SK-MEL-5 (cell line): ENCODE measurements around the gene BCAP31. TPM values are rescaled to one million over a fixed set of nuclear protein-coding genes. Genes with fewer than 3 reads are reported as not detected.

Experiments used
- DNase-seq: peaks from one replicate; pipeline ENCODE4 v3.0.0-alpha.2; 2016; ENCODE audit warnings: low read depth, low spot score
- in situ Hi-C: cut with HindIII; loops from 2 replicates; pipeline ENCODE4 v1.10.0; 2016; ENCODE audit warnings: low sequenced_read_pairs, high pct_unique_total_duplicates, low pct_unique_long_range_greater_than_20kb
- polyA plus RNA-seq, 2 experiments: library from polyadenylated mRNA; depleted of rRNA; stranded (reverse); fragments of >200 nt; gene quantifications; 2 replicates each; pipeline ENCODE4 v1.2.3, GENCODE V29; 2015
- total RNA-seq: library from RNA; depleted of rRNA; stranded (reverse); fragments of >200 nt; shearing (Covaris generic); gene quantifications from 2 replicates; pipeline ENCODE4 v1.2.3, GENCODE V29; 2014; rRNA removed

BCAP31 gene
- total RNA-seq = 363 and 424 TPM in 2 replicates
- polyA plus RNA-seq (2015; cell fraction: cytosol; rRNA removed) = 450 and 558 TPM in 2 replicates
- polyA plus RNA-seq (2015; cell fraction: nucleus; rRNA removed) = 74.9 and 94.8 TPM in 2 replicates

DNA sequence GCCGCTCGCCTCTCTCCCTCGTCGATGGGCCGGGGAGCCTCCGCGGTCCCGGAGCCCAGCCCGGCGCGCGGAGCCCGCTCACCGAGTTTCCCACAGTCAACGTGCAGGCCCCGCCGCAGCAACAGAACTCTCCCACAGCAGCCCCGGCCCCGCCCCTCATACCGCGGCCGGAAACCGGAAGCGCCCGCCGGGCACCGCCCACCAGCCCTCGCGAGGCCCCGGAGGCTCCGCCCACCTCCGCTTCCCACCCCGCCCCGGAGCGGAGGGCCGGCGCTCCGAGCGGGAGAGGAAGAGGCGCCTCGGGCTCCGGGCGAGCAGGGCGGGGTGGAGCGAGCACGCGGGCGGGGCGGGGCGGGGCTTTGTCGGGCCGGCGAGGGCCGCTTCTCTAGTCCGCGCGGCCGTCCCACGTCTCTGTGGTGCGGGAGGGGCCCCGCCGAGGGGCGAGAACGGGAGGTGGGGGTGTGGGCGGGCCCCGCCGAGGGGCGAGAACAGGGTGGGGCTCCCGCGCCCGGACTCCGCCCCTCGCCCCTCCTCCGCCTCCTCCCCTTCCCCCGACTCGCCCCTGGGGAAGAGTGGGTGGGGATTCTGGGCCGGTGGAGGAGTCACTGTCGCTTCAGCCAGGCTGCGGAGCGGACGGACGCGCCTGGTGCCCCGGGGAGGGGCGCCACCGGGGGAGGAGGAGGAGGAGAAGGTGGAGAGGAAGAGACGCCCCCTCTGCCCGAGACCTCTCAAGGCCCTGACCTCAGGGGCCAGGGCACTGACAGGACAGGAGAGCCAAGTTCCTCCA is at the start of gene BCAP31, which contains the start of gene ABCD1:
BCAP31 (minus strand) TSS at position 136 of the 787 bp plus-strand sequence. CDS start 1,143 bp downstream, outside the sequence.
ABCD1 (plus strand) TSS at position 605 of the 787 bp plus-strand sequence. CDS start 411 bp downstream, outside the sequence.
- peak; percentile 83 for DNase-seq
- in situ Hi-C loops = no loop called here

DNA sequence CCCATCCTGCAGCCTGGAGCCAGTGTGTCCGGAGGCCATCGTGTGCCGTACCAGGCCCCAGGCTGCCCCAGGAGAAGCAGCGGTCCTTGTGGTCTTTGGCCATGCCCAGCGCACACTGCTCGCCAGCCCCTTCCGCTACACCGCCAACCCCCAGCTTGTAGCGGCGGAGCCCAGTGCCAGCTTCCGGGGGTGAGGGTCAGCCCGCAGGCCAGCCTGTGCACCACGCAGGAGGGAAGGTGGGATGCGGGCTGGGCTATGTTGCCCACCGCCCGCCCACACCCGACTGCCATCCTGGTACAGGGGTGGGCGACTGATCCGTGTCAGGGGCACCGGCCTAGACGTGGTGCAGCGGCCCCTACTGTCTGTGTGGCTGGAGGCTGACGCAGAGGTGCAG is 49.0 kb upstream of the BCAP31 start:
- DNase-seq = no peak
- in situ Hi-C loops = no loop called here

DNA sequence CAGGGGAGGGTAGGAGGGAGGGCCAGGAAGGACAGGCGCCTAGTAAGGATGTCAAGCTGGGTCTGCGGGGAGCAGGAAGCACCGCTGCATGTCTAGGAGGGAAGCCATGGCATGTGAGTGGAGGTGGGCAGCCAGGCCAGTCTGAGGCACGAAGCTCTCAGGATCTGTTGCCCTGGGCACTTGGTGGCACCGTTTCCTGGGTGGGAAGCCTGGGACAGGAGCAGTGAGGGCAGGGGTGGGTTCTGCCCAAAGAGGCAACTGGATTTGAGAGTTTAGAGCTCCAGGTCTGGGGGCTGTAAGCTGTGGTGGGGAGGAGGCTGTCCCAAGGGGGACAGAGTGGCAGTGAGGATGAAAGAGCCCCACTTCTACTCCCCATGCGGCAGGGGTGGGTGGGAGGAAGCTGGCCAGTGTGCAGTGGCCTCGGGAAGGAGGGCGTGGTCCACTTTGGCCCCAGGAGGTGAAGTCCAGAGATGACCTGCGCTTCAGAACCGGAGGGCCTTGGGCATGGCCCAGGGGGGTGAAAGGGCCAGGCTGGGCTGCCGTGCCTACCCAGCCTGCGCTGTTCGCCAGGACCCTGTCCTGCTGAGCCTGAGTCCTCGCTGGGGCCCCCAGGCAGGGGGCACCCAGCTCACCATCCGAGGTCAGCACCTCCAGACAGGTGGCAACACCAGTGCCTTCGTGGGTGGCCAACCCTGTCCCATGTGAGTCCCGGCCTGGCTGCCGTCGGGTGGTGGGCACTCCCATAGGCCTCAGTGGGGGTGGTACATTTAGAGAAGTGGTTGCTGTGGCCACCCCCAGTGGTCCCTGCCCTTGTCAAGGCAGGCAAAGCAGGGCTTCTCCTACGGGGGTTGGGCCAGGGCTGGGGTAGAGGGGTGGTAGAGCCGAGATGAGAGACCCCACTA is 48.4 kb upstream of the BCAP31 start:
- in situ Hi-C loops = no loop called here
- no peak for DNase-seq

DNA sequence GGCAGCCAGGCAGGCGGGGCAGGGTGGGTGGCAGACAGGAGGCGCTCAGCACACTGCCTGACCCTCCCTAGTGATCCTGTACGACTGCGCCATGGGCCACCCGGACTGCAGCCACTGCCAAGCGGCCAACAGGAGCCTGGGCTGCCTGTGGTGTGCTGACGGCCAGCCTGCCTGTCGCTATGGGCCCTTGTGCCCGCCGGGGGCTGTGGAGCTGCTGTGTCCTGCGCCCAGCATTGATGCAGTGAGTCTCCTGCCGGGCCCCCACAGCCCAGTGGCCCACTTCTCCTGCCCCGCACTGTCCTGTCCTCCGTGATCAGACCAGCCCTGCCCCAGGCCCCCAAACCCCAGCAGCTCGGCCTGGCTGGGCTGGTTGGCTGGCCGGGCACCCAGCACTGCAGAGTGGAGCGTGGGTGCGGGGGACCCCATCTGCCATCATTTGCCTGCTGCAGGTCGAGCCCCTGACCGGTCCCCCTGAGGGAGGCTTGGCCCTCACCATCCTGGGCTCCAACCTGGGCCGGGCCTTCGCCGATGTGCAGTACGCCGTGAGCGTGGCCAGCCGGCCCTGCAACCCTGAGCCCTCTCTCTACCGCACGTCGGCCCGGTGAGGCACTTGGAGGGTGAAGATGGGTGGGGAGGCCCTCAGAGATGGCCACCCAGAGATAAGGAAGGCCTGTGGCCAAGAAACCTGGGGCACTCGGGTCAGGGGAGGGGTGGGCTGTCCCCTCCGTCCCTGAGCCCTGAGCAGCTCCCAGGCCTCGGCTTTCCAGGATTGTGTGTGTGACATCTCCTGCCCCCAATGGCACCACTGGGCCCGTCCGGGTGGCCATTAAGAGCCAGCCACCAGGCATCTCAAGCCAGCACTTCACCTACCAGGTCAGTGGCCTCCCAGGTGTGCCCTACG is 47.5 kb upstream of the BCAP31 start:
- in situ Hi-C loops = no loop called here
- DNase-seq = no peak

DNA sequence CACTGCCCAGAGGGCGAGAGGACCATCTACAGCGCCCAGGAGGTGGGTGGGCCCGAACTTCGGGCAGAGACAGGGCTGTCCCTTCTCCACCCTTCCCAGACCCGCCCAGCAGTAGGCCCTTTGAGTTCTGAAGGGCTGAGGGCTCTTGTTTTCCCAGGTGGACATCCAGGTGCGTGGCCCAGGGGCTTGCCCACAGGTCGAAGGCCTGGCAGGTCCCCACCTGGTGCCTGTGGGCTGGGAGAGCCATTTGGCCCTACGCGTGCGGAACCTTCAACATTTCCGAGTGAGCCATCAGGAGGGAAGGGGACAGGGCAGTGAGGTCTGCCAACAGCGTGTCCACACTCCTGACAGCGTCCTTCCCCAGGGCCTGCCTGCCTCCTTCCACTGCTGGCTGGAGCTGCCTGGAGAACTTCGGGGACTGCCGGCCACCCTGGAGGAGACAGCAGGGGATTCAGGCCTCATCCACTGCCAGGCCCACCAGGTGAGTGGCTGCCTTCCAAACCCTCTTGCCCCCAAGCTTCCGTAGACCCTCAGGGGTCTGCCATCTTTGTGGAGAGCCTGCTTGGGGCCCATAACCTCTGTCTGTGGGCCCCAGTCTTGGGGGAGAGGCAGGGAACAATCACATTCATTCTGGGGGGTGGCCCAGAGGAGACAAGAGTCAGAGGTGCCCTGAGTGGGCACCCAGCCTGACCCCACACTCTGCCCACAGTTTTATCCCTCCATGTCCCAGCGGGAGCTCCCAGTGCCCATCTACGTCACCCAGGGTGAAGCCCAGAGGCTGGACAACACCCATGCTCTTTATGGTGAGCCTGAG is 46.6 kb upstream of the BCAP31 start:
- in situ Hi-C loops = no loop called here
- no peak for DNase-seq

DNA sequence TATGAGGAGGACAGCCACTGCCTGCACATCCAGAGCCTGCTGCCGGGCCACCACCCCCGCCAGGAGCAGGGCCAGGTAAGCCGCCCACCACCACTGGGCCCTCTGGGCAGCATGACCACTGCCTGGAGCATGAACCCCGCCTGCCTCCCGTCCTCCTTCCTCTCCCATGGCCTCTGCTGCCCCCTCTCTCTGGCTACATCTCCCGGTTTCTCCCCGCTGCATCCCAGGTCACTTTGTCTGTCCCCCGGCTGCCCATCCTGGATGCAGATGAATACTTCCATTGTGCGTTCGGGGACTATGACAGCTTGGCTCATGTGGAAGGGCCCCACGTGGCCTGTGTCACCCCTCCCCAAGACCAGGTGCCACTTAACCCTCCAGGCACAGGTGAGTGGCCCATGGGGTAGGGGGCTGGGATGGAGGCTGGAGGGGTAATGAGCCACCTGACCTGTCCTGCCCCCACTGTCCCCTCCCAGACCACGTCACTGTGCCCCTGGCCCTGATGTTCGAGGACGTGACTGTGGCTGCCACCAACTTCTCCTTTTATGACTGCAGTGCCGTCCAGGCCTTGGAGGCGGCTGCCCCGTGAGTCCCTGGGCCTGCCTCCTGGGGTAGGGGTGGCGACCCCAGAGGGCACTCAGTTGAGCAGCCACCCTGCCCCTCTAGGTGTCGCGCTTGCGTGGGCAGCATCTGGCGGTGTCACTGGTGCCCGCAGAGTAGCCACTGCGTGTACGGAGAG is 45.8 kb upstream of the BCAP31 start:
- in situ Hi-C loops = no loop called here
- no peak for DNase-seq

DNA sequence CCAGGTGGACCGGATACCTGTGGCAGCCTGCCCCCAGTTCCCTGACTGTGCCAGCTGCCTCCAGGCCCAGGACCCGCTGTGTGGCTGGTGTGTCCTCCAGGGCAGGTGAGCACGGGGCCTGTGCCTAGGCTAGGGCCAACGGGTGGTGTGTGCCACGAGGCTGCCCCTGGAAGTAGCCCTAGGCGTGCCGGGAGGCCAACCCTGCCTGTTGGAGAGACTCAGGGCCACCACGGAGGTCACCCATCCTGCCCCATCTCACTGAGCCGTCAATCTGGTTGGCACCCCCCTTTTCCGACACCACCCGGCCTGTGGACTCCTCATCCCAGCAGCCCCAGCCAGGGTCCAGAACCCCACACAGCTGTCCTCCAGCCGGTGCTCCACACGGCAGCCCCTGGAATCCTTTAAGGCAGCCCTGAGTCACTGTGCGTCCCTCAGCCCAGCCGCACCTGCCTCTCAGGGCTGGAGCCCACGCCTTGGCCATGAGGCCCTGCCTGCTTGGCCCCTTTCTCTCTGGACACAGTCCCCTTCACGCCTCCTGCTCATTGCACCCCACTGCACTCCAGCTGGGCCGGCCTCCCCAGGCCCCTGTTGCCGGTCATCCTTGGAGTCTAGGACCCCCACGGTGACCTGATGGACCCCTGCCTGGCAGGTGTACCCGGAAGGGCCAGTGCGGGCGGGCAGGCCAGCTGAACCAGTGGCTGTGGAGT is 45.1 kb upstream of the BCAP31 start:
- in situ Hi-C loops = no loop called here

DNA sequence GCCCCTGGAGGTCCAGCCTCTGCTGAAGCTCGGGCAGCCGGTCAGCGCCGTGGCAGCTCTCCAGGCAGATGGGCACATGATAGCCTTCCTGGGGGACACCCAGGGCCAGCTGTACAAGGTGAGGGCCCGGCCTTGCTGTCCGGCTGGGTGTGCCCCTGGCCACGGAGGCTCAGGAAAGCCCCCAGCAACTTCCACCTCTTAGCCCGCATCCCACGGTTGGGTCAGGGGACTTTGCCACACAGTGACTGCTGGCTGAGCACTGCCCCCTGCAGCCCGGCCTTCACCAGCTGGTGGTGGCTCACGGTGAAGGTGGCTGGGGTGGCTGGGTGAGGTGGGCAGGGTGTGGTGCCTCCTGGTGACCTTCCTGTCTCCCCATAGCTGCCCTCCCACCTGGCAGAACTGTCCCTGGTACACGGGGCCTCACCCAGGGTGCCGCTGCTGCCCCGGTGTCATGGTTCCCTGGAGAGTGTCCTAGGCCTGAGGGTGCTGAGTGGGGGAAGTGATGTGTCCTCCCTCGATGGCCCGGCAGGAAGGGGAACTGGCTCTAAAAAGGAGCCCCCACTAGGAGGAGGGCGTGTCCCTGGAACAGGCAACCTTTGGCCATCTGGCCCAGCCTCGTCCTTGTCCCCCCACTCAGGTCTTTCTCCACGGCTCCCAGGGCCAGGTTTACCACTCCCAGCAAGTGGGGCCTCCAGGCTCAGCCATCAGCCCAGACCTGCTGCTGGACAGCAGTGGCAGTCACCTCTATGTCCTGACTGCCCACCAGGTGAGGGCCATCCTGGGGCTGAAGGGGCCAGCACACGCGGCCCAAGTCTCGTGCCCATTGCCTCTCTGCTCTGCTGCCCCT is 44.3 kb upstream of the BCAP31 start:
- no peak for DNase-seq
- in situ Hi-C loops = no loop called here

More for the DNA sequence above, 45.1 kb upstream of the BCAP31 start:
- DNase-seq = no peak

DNA sequence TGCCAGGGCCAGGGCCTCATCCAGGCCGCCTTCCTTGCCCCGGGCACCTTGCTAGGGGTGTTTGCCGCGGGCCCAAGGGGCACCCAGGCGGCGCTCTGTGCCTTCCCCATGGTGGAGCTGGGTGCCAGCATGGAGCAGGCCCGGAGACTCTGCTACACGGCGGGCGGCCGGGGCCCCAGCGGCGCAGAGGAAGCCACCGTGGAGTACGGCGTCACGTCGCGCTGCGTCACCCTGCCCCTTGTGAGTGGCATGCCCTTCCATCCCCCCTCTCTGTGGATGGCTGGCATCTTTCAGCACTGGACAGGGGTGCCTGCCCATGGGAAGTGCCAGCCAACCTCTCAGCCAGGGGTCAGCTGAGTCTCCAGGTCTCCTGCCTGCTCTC is 43.5 kb upstream of the BCAP31 start:
- in situ Hi-C loops = no loop called here
- DNase-seq = no peak

DNA sequence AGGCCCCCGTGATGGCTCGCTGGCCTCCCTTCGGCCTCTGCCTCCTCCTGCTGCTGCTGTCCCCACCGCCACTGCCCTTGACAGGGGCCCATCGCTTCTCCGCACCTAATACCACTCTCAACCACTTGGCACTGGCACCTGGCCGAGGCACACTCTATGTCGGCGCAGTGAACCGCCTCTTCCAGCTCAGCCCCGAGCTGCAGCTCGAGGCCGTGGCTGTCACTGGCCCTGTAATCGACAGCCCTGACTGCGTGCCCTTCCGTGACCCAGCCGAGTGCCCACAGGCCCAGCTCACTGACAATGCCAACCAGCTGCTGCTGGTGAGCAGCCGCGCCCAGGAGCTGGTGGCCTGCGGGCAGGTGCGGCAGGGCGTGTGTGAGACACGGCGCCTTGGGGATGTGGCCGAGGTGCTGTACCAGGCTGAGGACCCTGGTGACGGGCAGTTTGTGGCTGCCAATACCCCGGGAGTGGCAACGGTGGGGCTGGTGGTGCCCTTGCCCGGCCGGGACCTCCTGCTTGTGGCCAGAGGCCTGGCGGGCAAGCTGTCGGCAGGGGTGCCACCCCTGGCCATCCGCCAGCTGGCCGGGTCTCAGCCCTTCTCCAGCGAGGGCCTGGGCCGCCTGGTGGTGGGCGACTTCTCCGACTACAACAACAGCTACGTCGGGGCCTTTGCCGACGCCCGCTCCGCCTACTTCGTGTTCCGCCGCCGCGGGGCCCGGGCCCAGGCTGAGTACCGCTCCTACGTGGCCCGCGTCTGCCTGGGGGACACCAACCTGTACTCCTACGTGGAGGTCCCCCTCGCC is 42.9 kb upstream of the BCAP31 start:
- in situ Hi-C loops = no loop called here
- no peak for DNase-seq

DNA sequence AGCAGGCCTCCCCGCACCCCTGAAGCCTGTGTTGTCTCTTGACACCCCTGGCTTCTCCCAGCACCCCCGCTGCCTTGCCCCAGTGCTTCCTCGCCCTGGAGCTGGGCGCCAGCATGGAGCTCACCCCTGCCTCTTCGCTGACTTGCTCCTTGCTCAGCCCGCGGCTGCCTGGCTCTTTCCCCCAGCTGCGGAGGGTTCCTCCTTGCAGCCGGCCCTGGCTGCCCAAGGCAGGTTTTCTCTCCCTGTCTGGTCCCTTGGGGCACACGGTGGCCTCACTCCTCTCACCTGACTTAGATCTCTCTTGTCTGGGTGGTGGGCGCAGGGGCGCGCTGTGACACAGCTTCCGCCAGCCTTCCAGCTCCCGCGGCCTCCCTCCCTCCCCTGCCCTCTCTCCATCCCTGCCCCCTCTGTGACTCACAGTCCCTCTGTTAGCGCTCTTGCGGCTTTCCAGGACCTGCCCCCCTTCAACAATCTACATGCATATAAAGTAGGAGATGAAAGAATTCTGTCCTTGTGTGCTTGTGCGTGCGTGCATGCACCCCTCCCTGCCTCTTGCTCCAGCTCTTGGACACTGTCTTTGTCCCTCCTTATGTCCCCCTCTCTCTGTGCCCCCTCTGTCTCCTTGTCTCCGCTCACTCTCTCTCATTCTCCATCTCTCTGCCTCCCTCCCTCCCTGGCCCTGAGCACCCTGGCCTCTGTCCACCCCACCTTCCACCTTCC is 42.1 kb upstream of the BCAP31 start:
- in situ Hi-C loops = no loop called here
- peak; percentile 31 for DNase-seq

DNA sequence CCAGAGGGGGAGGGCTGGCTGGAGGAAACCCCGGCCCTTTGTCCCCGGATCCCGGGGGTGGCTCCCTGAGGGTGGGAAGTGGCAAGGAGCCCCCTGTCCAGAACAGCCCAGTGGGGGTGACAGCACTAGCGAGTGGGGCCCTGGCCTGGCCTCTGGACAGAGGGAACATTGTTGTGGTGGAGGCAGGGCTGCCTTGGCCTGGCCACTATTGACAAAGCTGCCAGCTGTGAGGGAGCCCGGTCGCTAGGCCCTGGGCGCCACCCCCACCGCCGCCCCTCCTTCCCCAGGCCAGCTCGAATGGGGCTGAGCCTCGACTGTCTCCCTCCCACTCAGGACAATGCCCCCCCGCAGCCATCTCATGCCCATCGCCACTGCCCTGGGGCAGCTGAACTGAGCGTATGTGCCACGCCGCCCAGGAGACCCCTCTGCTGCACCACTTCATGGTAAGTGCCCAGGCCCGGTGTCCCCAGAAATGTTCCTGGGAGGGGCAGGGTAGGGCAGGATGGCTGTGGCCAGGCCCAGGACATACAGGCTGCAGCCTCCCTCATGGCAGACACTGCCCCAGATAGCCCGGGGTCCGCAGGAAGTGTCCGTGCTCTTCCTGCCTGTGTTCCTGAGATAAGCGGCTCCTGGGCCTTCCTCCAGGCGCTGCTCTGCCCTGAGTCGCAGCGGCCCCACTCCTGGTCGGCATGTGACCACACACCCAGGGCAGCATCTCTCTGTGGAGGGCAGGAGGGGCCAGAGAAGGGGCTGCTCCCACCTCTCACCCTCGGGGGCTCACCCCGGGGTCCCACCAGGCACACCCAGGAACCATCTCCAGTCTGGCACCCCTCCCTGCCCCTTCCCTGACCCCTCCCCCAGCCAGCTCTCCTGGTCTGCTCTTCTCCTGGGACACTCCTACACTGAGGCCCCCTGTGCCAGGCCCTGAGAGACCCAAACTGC is 41.2 kb upstream of the BCAP31 start:
- DNase-seq = peak; percentile 20
- in situ Hi-C loops = no loop called here
